HepG2 (cell line): ENCODE data around the gene AHR. TPM values are rescaled to one million over a fixed set of nuclear protein-coding genes. Genes with fewer than 3 reads are reported as not detected.
A peak's percentile ranks its signal among the peaks of the same experiment; 100 is the strongest.

Experiments used
- ATAC-seq: fragments of 200-7000 bp; cut with Tn5 transposase; 3 replicates; pipeline ENCODE4 v1.9.1; 2020; ENCODE audit warnings: mild to moderate bottlenecking, moderate library complexity
- BruUV-seq: library from RNA; stranded (reverse); fragments of 400-500 nt; replicated peaks from 2 replicates; lab custom pipeline; 2021; lab: Mats Ljungman, UMichigan
- CTCF ChIA-PET: fragments of 300-600 bp; formaldehyde crosslinking; extraction: SDS; loops from one replicate; lab custom pipeline; 2021; ENCODE audit warnings: low total read pairs, inconsistent platforms, low intra/inter-chr PET ratio; lab: Yijun Ruan, JAX
- POLR2A ChIA-PET: fragments of 350-600 bp; sonication (Branson Sonifier 250); formaldehyde crosslinking; loops from one replicate; lab custom pipeline; 2020; ENCODE audit warnings: antibody characterized with exemption, inconsistent platforms; lab: Yijun Ruan, JAX
- DNase-seq: peaks from one replicate; pipeline ENCODE4 v3.0.0-alpha.2; 2015; ENCODE audit warnings: low spot score
- FAIRE-seq: peaks from 3 replicates; lab custom pipeline; 2011; peaks lifted over from hg19 to GRCh38; lab: Jason Lieb, UNC
- H2AFZ ChIP-seq: one replicate; pipeline ENCODE4 v1.6.1; 2011; ENCODE audit warnings: low read length, inconsistent platforms
- H3K27ac ChIP-seq: fragments of 300-600 bp; 3 replicates; pipeline ENCODE4 v1.8.0; 2011; ENCODE audit warnings: mixed run types, mild to moderate bottlenecking, mixed read lengths, low read length, inconsistent platforms; ENCODE audit not compliant: insufficient read depth; ENCODE audit errors: extremely low read length
- H3K27me3 ChIP-seq, 2 experiments: fragments of 200-600 bp in 1 of 2; 2 replicates in 1 of 2; 3 replicates in 1 of 2; pipeline versions ENCODE4 v1.6.0 to v1.8.0; 2011; ENCODE audit warnings: low read length in 2 of 2, mild to moderate bottlenecking in 2 of 2, moderate library complexity in 2 of 2, inconsistent platforms in 1 of 2; ENCODE audit not compliant: insufficient read depth in 2 of 2, control insufficient read depth in 1 of 2
- H3K36me3 ChIP-seq, 2 experiments: fragments of 200-600 bp in 1 of 2; replicated peaks in 1 of 2; 2 replicates in 1 of 2; 3 replicates in 1 of 2; pipeline versions ENCODE4 v1.5.1 to v1.8.0; 2011; ENCODE audit warnings: low read length in 2 of 2, inconsistent platforms in 1 of 2; ENCODE audit not compliant: insufficient read depth in 2 of 2, control insufficient read depth in 1 of 2
- H3K4me1 ChIP-seq: 2 replicates; pipeline ENCODE4 v1.5.1; 2012; ENCODE audit warnings: low read length, inconsistent platforms; ENCODE audit not compliant: insufficient read depth
- H3K4me2 ChIP-seq: 2 replicates; pipeline ENCODE4 v1.6.0; 2011; ENCODE audit warnings: low read depth, low read length, inconsistent platforms
- H3K4me3 ChIP-seq, 3 experiments: fragments of 200-600 bp in 1 of 3; sonication (generic), shearing (Covaris generic) in 1 of 3; replicated peaks in 1 of 3; 2 replicates each; pipeline ENCODE4 v1.5.1; 2011 to 2016; ENCODE audit warnings: low read length in 3 of 3, inconsistent platforms in 2 of 3, low read depth in 2 of 3, mild to moderate bottlenecking in 2 of 3, control low read depth in 1 of 3, mixed read lengths in 1 of 3; ENCODE audit not compliant: insufficient read depth in 1 of 3
- H3K79me2 ChIP-seq: one replicate; pipeline ENCODE4 v1.6.1; 2011; ENCODE audit warnings: low read length, inconsistent platforms; ENCODE audit not compliant: insufficient read depth
- H3K9ac ChIP-seq: 2 replicates; pipeline ENCODE4 v1.6.0; 2011; ENCODE audit warnings: mild to moderate bottlenecking, low read depth, low read length, inconsistent platforms; ENCODE audit not compliant: insufficient read depth
- H3K9me3 ChIP-seq: 2 replicates; pipeline ENCODE4 v1.5.1; 2012; ENCODE audit warnings: mild to moderate bottlenecking, low read length
- H4K20me1 ChIP-seq: 2 replicates; pipeline ENCODE4 v1.6.0; 2011; ENCODE audit warnings: inconsistent platforms, mild to moderate bottlenecking, low read length, moderate library complexity; ENCODE audit not compliant: insufficient read depth
- KAT7 ChIP-seq: IDR thresholded peaks from 2 replicates; pipeline ENCODE4 v1.6.1; 2018; ENCODE audit warnings: borderline replicate concordance, missing compliant biosample characterization
- PHF21A ChIP-seq: sonication (generic); formaldehyde crosslinking; IDR thresholded peaks from 2 replicates; pipeline ENCODE4 v1.5.0; 2020; ENCODE audit warnings: mild to moderate bottlenecking, missing genetic modification reagents
- POGK ChIP-seq: sonication (generic); formaldehyde crosslinking; conservative IDR thresholded peaks from 2 replicates; pipeline ENCODE4 v1.8.0; 2022; ENCODE audit warnings: mild to moderate bottlenecking, moderate library complexity, missing genetic modification reagents
- RFX5 ChIP-seq: IDR thresholded peaks from 2 replicates; pipeline ENCODE4 v1.6.1; 2011; ENCODE audit warnings: low read depth, low read length, improper control_type of control experiment
- TARDBP ChIP-seq: sonication (generic); formaldehyde crosslinking; IDR thresholded peaks from 2 replicates; pipeline ENCODE4 v1.8.0; 2022; ENCODE audit warnings: mild to moderate bottlenecking, missing genetic modification reagents
- ZNF781 ChIP-seq: sonication (generic); formaldehyde crosslinking; IDR thresholded peaks from 2 replicates; pipeline ENCODE4 v1.5.1; 2020; ENCODE audit warnings: borderline replicate concordance, mild to moderate bottlenecking, missing genetic modification reagents; ENCODE audit errors: not compliant biosample characterization
- WGBS: methylation state at CpG from one replicate; pipeline ENCODE4 v1.1.6; 2017; ENCODE audit warnings: low lambda C conversion rate; 5-methylcytosine and 5-hydroxymethylcytosine counted together
- in situ Hi-C: cut with HindIII; loops from 2 replicates; pipeline ENCODE4 v1.10.0; 2017; ENCODE audit warnings: low pct_unique_long_range_greater_than_20kb; ENCODE audit not compliant: extremely low pct_ligation_motif_present
- intact Hi-C: fragments of 100-400 bp; cut with micrococcal nuclease; formaldehyde crosslinking; loops from one replicate; pipeline ENCODE4 v1.10.0; 2022; ENCODE audit not compliant: unreplicated experiment
- polyA plus RNA-seq, 8 experiments: library from polyadenylated mRNA; depleted of rRNA in 3 of 8; stranded (reverse) in 7 of 8; unstranded in 1 of 8; fragments of >200 nt; fragmentation: Illumina TruSeq in 4 of 8; extraction: Trizol in 4 of 8; gene quantifications; 2 replicates each; pipeline versions ENCODE4 v1.2.1 to v1.2.3, GENCODE V29; 2011 to 2016; ENCODE audit warnings: low read depth in 4 of 8, missing spikeins in 1 of 8, mixed read lengths in 1 of 8; ENCODE audit not compliant: insufficient read depth in 1 of 8
- total RNA-seq, 5 experiments: library from RNA; depleted of rRNA; stranded (reverse); fragments of >200 nt; fragmentation: Illumina TruSeq; extraction: Trizol; gene quantifications; 2 replicates each; pipeline ENCODE4 v1.2.3, GENCODE V29; 2016; ENCODE audit warnings: low read depth in 1 of 5

AHR gene
- total and polyA plus RNA-seq, 2 of the 13 experiments (the other 11 are each of a cell fraction or from before 2014, with no cell fraction given): 9.0 to 31.3 TPM

GRCh38 chr7:17299483-17299991, 1.1 kb downstream of the AHR start (continued):
- TF ChIP-seq KAT7 (CRISPR knock-in tag) (0 out of 2 replicates have a peak, but pooled peaks have one; percentile 15), PHF21A (peak; percentile 37; the same call in 1 of the 2 replicates), ZNF781 (peak; percentile 26), TARDBP (CRISPR knock-in tag) (0 out of 2 replicates have a peak, but pooled peaks have one; percentile 2)

- Histone ChIP-seq H3K27me3 (peaks cover 0 to 2% of the 10 kb centered on the region in 2 experiments; a peak in 1 of 5 replicates), H2AFZ (no peak overlapping the region), H4K20me1 (peaks cover 56% of the 10 kb centered on the region), H3K79me2 (peaks cover 62% of the 10 kb centered on the region), H3K4me2 (peak overlapping the region; percentile 71), H3K9me3 (no peaks in the 10 kb centered on the region), H3K27ac (peak overlapping the region; percentile 83), H3K4me3 (peak overlapping the region; percentile 78 to 95 (median 82)), H3K36me3 (no peaks in the 10 kb centered on the region), H3K9ac (peak overlapping the region; percentile 93), H3K4me1 (peaks cover 41% of the 10 kb centered on the region)
- FAIRE-seq (no peak), DNase-seq (no peak), ATAC-seq (no peak)
- WGBS: under 1% methylated on average over 5 of the region's 5 CpGs
- BruUV-seq: no TSS peak
- in situ Hi-C loops: loop anchor here (5.0 kb wide), 1 partner anchor 313 kb away; no protein-coding TSS in a partner anchor
- intact Hi-C loops: loop anchor here (2.0 to 10.0 kb wide), 3 partner anchors 63 to 235 kb away; no protein-coding TSS in a partner anchor
- ChIA-PET CTCF (no interaction called here), POLR2A (interaction anchor here (0.8 to 3.2 kb wide), 4 partner anchors 8 to 201 kb away, joined by 3 to 19 read pairs (median 10); no protein-coding TSS in a partner anchor)
- TF ChIP-seq RFX5: no peak
- 0 out of 2 replicates have a peak, but pooled peaks have one; percentile 47 for TF ChIP-seq POGK (CRISPR knock-in tag)
These were observed 1.6 kb downstream of the AHR start for GRCh38 chr7:17300012-17300411.
